CD14-positive monocyte (primary cell): ENCODE data around the gene PUSL1. TPM values are rescaled to one million over a fixed set of nuclear protein-coding genes. Genes with fewer than 3 reads are reported as not detected.

Experiments used
- DNase-seq, 3 donors: peaks; one replicate each; pipeline ENCODE4 v3.0.0-alpha.2; 2011 to 2022
- H2AFZ ChIP-seq: 2 replicates; pipeline ENCODE4 v1.6.0; 2012; ENCODE audit warnings: mild to moderate bottlenecking, low read depth, low read length, inconsistent platforms; ENCODE audit not compliant: insufficient read depth, poor library complexity, severe bottlenecking
- H3K27ac ChIP-seq, 2 donors: 1 replicate in 1 of 2; 2 replicates in 1 of 2; pipeline ENCODE4 v1.5.1; 2012 to 2013; ENCODE audit warnings: low read length in 2 of 2, control low read depth in 1 of 2, inconsistent platforms in 1 of 2, low read depth in 1 of 2, mild to moderate bottlenecking in 1 of 2
- H3K27me3 ChIP-seq, 2 donors: one replicate each; pipeline versions ENCODE4 v1.6.0 to v1.6.1; 2011 to 2013; ENCODE audit warnings: low read length in 2 of 2; ENCODE audit not compliant: control insufficient read depth in 2 of 2, insufficient read depth in 2 of 2
- H3K36me3 ChIP-seq, 2 donors: replicated peaks in 1 of 2; 1 replicate in 1 of 2; 2 replicates in 1 of 2; pipeline versions ENCODE4 v1.5.1 to v1.6.1; 2012 to 2013; ENCODE audit warnings: low read length in 2 of 2, control low read depth in 1 of 2, inconsistent platforms in 1 of 2, mild to moderate bottlenecking in 1 of 2; ENCODE audit not compliant: insufficient read depth in 2 of 2, control insufficient read depth in 1 of 2
- H3K4me1 ChIP-seq, 2 donors: 1 replicate in 1 of 2; 2 replicates in 1 of 2; pipeline versions ENCODE4 v1.5.1 to v1.6.1; 2012 to 2013; ENCODE audit warnings: low read length in 2 of 2, control low read depth in 1 of 2, inconsistent platforms in 1 of 2, mild to moderate bottlenecking in 1 of 2, moderate library complexity in 1 of 2; ENCODE audit not compliant: insufficient read depth in 2 of 2, control insufficient read depth in 1 of 2
- H3K4me2 ChIP-seq: replicated peaks from 2 replicates; pipeline ENCODE3; 2012; ENCODE audit warnings: low read length, moderate library complexity, mild to moderate bottlenecking; ENCODE audit not compliant: poor library complexity, severe bottlenecking; ENCODE audit errors: extremely low read depth
- H3K4me3 ChIP-seq, 3 experiments: fragments of 200-600 bp in 1 of 3; sonication (generic) in 1 of 3; replicated peaks in 1 of 3; 1 replicate in 2 of 3; 2 replicates in 1 of 3; pipeline ENCODE4 v1.5.1; 2011 to 2013; ENCODE audit warnings: low read length in 3 of 3, mild to moderate bottlenecking in 3 of 3, control low read depth in 2 of 3, low read depth in 2 of 3, inconsistent platforms in 1 of 3, moderate library complexity in 1 of 3
- H3K79me2 ChIP-seq: 2 replicates; pipeline ENCODE4 v1.6.0; 2012; ENCODE audit warnings: mild to moderate bottlenecking, control low read depth, inconsistent platforms, low read length, moderate library complexity; ENCODE audit not compliant: insufficient read depth
- H3K9ac ChIP-seq: 2 replicates; pipeline ENCODE4 v1.6.0; 2017; ENCODE audit warnings: low read length, mild to moderate bottlenecking; ENCODE audit not compliant: insufficient read depth, poor library complexity, severe bottlenecking
- H3K9me3 ChIP-seq, 2 donors: replicated peaks in 1 of 2; 1 replicate in 1 of 2; 2 replicates in 1 of 2; pipeline versions ENCODE4 v1.5.1 to v1.6.1; 2012 to 2013; ENCODE audit warnings: low read length in 2 of 2, control low read depth in 1 of 2; ENCODE audit not compliant: control insufficient read depth in 1 of 2, insufficient read depth in 1 of 2
- H4K20me1 ChIP-seq: 2 replicates; pipeline ENCODE4 v1.6.0; 2012; ENCODE audit warnings: mild to moderate bottlenecking, low read length, control low read depth, moderate library complexity; ENCODE audit not compliant: insufficient read depth
- H3K27ac Mint-ChIP-seq, 7 donors: one replicate each; pipeline ENCODE4 v1.8.0; 2020; ENCODE audit warnings: mild to moderate bottlenecking in 7 of 7, mixed read lengths in 7 of 7, moderate library complexity in 6 of 7, inconsistent platforms in 2 of 7
- H3K27me3 Mint-ChIP-seq, 3 donors: one replicate each; pipeline ENCODE4 v1.8.0; 2021 to 2022; ENCODE audit warnings: low read depth in 3 of 3, mild to moderate bottlenecking in 3 of 3, mixed read lengths in 3 of 3, moderate library complexity in 3 of 3, inconsistent platforms in 1 of 3
- H3K36me3 Mint-ChIP-seq, 2 donors: one replicate each; pipeline ENCODE4 v1.8.0; 2020; ENCODE audit warnings: mixed read lengths in 2 of 2, inconsistent platforms in 1 of 2, mild to moderate bottlenecking in 1 of 2
- H3K4me1 Mint-ChIP-seq: one replicate; pipeline ENCODE4 v1.8.0; 2020; ENCODE audit warnings: mild to moderate bottlenecking, mixed read lengths
- H3K4me3 Mint-ChIP-seq, 2 donors: one replicate each; pipeline ENCODE4 v1.8.0; 2020; ENCODE audit warnings: mild to moderate bottlenecking in 2 of 2, mixed read lengths in 2 of 2, moderate library complexity in 1 of 2
- H3K9me3 Mint-ChIP-seq, 7 donors: one replicate each; pipeline ENCODE4 v1.8.0; 2020 to 2022; ENCODE audit warnings: mixed read lengths in 7 of 7, mild to moderate bottlenecking in 6 of 7, moderate library complexity in 6 of 7, inconsistent platforms in 2 of 7
- WGBS: methylation state at CpG from one replicate; pipeline ENCODE4 v1.1.5; 2013; ENCODE audit warnings: missing lambda C conversion rate; ENCODE audit not compliant: insufficient coverage; 5-methylcytosine and 5-hydroxymethylcytosine counted together
- intact Hi-C, 2 donors: fragments of 100-400 bp; cut with micrococcal nuclease; formaldehyde crosslinking; loops; one replicate each; pipeline versions ENCODE4 v1.15.0 to v1.15.1; 2023
- polyA plus RNA-seq, 3 donors: library from polyadenylated mRNA; depleted of rRNA in 1 of 3; unstranded in 2 of 3; stranded (reverse) in 1 of 3; fragments of 300-500 nt in 2 of 3; fragments of >200 nt in 1 of 3; fragmentation: Illumina TruSeq in 2 of 3; gene quantifications; 1 replicate in 2 of 3; 2 replicates in 1 of 3; pipeline ENCODE4 v1.2.3, GENCODE V29; 2012 to 2021
- TF ChIP-seq, protein P1 (sequence below): fragments of 200-600 bp; IDR thresholded peaks from one replicate; pipeline ENCODE4 v1.8.0; 2022; ENCODE audit warnings: antibody characterized with exemption, mild to moderate bottlenecking

Gene PUSL1
- polyA plus RNA-seq, 3 donors = 13.8 to 27.4 (median 14.8) TPM

DNA sequence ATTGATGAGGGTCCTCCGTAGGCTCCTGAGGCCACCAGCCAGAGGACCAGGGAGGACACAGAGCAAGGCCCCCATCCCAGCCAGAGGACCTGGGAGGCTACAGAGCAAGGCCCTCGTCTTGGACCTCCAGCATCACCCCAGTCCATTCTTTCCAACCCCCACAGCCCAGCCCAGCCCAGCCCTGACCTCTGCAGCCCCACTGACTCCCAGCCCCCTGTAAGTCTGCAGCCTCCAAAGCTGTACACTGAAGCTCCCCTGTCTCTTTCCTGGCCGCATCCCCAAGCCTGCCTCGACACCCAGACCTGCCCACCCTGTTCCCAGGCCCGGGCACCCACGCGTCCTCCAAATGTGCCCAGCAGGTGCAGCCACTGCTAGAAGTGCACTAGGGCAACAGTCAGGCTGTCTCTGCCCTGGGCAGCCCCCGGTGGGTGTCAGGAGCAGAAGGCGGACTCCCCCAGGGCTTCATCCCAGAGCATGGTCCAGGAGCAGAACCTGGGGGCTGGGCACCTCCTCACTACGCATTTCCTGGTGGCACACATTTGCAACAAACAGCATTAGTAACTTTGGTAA is 38.7 kb downstream of the PUSL1 start:
- Histone ChIP-seq H3K9me3 (no peaks in the 10 kb centered on the region), H3K9ac (no peak overlapping the region), H3K79me2 (peaks cover 28% of the 10 kb centered on the region), H3K4me3 (no peak overlapping the region), H3K27ac (no peak overlapping the region), H3K4me2 (peak overlapping the region; percentile 91), H3K27me3 (peaks cover 0 to 7% of the 10 kb centered on the region in 2 donors), H2AFZ (no peak overlapping the region), H3K4me1 (peaks cover 11 to 17% of the 10 kb centered on the region in 2 donors), H3K36me3 (no peaks in the 10 kb centered on the region), H4K20me1 (peaks cover 43% of the 10 kb centered on the region)
- Mint-ChIP-seq H3K27ac (no peak overlapping the region), H3K36me3 (peaks cover 0 to 1% of the 10 kb centered on the region in 2 donors), H3K27me3 (peaks cover 6 to 20% (median 10%) of the 10 kb centered on the region in 3 donors), H3K9me3 (peaks cover 0 to 2% (median 0%) of the 10 kb centered on the region in 7 donors), H3K4me3 (peak overlapping the region in 1 of 2 donors; percentile 81), H3K4me1 (peaks cover 16% of the 10 kb centered on the region)
- intact Hi-C loops = no loop called here
- TF ChIP-seq, protein P1, sequence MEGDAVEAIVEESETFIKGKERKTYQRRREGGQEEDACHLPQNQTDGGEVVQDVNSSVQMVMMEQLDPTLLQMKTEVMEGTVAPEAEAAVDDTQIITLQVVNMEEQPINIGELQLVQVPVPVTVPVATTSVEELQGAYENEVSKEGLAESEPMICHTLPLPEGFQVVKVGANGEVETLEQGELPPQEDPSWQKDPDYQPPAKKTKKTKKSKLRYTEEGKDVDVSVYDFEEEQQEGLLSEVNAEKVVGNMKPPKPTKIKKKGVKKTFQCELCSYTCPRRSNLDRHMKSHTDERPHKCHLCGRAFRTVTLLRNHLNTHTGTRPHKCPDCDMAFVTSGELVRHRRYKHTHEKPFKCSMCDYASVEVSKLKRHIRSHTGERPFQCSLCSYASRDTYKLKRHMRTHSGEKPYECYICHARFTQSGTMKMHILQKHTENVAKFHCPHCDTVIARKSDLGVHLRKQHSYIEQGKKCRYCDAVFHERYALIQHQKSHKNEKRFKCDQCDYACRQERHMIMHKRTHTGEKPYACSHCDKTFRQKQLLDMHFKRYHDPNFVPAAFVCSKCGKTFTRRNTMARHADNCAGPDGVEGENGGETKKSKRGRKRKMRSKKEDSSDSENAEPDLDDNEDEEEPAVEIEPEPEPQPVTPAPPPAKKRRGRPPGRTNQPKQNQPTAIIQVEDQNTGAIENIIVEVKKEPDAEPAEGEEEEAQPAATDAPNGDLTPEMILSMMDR = no peak
- DNase-seq = no peak
- 95% methylated on average over 9 of the region's 10 CpGs for WGBS

DNA sequence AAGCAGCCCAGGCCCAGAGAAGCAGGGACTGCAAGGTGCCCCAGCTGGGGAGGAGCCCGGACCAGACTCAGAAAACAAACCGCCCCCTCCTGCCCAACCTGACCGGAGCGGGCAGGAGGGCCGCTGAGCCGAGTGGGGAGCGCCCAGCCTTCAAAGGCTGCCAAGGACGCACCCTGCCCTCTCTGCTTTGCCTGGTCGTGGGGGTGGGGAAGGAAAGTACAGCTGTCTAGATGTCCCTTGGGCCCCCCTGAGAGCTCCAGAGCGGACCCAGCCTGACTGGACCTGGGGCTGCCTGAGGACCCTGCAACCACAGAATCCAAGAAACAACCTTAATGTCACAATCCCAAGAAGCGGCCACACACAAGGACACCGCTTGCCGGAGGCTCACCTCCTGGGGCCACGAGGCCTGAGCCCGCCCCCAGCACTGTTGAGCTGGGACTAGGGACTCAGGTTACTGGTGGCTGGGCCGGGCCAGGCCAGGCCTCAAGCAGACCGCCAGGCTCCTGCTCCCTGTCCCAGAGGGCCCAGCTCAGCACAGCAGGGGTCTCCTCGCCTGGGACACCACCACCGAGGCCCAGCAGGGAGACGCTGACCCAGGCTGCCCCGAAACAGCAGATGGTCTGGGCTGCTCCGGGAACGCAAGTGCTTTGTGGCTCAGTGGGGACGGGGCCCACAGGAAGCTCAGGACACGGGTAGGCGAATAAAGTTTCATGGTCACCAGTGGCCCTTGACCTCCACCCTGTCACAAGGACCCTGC is 39.4 kb downstream of the PUSL1 start:
- H4K20me1 ChIP-seq = peaks cover 38% of the 10 kb centered on the region
- H3K9ac ChIP-seq = peak overlapping the region; percentile 76
- no peak for DNase-seq
- Mint-ChIP-seq H3K4me1 (peaks cover 16% of the 10 kb centered on the region), H3K9me3 (peaks cover 0 to 6% (median 0%) of the 10 kb centered on the region in 7 donors), H3K36me3 (peaks cover 0 to 5% of the 10 kb centered on the region in 2 donors), H3K27me3 (peaks cover 14 to 27% (median 17%) of the 10 kb centered on the region in 3 donors), H3K4me3 (peak overlapping the region; percentile 81 to 85), H3K27ac (peak overlapping the region in 4 of 7 donors; percentile 35 to 89 (median 76))
- H2AFZ ChIP-seq = peak overlapping the region; percentile 65
- TF ChIP-seq, protein P1 = no peak
- peak overlapping the region; percentile 91 for H3K4me2 ChIP-seq
- H3K4me3 ChIP-seq = peak overlapping the region in 2 of 3 experiments; percentile 32 to 76
- intact Hi-C loops = no loop called here
- H3K27ac ChIP-seq = no peak overlapping the region
- H3K4me1 ChIP-seq = peaks cover 11 to 17% of the 10 kb centered on the region in 2 donors
- no peaks in the 10 kb centered on the region for H3K36me3 ChIP-seq
- 64% methylated on average over 20 of the region's 26 CpGs for WGBS
- no peaks in the 10 kb centered on the region for H3K9me3 ChIP-seq
- peaks cover 0 to 14% of the 10 kb centered on the region in 2 donors for H3K27me3 ChIP-seq
- peaks cover 28% of the 10 kb centered on the region for H3K79me2 ChIP-seq
